ENCODE results near the gene HYDIN. TPM values are rescaled to one million over a fixed set of nuclear protein-coding genes. Genes with fewer than 3 reads are reported as not detected.
A peak's percentile ranks its signal among the peaks of the same experiment; 100 is the strongest.

The HYDIN gene

DNA sequence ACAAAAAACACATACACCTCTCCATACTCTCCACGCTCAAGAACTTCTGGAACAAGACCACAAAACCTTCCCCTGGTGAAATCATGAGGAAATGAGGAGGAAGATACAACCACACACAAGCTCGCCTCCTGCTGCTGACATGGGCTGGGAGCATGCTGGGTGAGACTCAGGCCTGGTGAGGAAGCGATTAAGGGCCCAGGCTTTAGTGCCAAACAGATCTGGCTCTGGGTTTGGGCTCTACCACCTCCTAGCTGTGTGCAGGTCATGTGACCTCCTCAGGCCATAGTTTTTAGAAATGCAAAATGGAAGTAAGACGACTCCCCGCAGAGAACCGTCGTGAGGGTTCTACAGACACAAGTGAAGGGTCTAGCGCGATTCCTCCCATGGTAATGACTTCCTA, 470.9 kb downstream of the HYDIN start:
- Histone ChIP-seq H3K79me2 (ENCODE audit: control insufficient read depth, insufficient read depth, low read length) (no peaks in the 10 kb centered on the region), H4K5ac (ENCODE audit: low read length) (no peak overlapping the region), H3K4me3 (ENCODE audit: low read length) (no peak overlapping the region), H3K79me1 (ENCODE audit: low read length) (no peaks in the 10 kb centered on the region), H2BK5ac (ENCODE audit: low read length) (no peak overlapping the region), H3K36me3 (ENCODE audit: control insufficient read depth, insufficient read depth, low read length) (no peaks in the 10 kb centered on the region), H3K23ac (ENCODE audit: low read length) (no peak overlapping the region), H3K18ac (ENCODE audit: low read length) (no peak overlapping the region), H2BK15ac (replicated peaks; ENCODE audit: low read depth) (no peak overlapping the region), H3K27me3 (ENCODE audit: insufficient read depth, low read length, poor library complexity) (no peaks in the 10 kb centered on the region), H3K27ac (ENCODE audit: low read depth, low read length) (peak overlapping the region; percentile 9), H2BK120ac (ENCODE audit: low read depth, low read length) (no peak overlapping the region), H2AK5ac (ENCODE audit: low read length) (no peak overlapping the region), H4K8ac (ENCODE audit: low read depth, low read length) (no peak overlapping the region), H3K4ac (ENCODE audit: low read depth, low read length) (no peak overlapping the region), H3K4me1 (ENCODE audit: control insufficient read depth, low read depth, low read length) (no peaks in the 10 kb centered on the region), H3K9ac (ENCODE audit: low read length) (no peak overlapping the region), H3K56ac (ENCODE audit: low read length) (no peak overlapping the region), H3K4me2 (ENCODE audit: low read length) (no peak overlapping the region)
- WGBS (ENCODE audit: extremely low coverage, insufficient coverage, low lambda C conversion rate), result no CpG with 5 or more reads among the region's 9 CpGs
- peak; percentile 38 for DNase-seq

DNA sequence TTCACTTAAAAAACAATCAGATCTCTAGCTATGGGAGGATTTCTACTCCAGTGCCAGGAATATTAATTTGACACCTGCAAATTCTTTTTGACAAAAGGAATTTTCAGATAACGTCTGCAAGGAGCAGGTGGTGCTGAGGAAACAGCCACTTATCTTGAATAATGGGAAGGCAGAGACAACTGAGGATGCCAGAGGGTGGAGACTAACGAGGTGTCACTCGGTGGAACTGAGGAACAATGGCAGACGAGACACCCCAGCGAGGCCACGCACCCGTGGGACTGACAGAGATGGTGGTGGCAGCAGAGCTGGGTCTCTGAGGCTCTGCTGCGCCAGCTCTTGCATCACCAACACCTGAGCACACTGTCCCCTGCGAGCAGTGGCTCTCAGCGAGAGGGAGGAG, 471.7 kb downstream of the HYDIN start:
- H2AK5ac ChIP-seq (ENCODE audit: low read length), result no peak overlapping the region
- WGBS (ENCODE audit: extremely low coverage, insufficient coverage, low lambda C conversion rate), result no CpG with 5 or more reads among the region's 10 CpGs
- no peak overlapping the region for H3K18ac ChIP-seq (ENCODE audit: low read length)
- H3K4ac ChIP-seq (ENCODE audit: low read depth, low read length), result no peak overlapping the region
- no peak overlapping the region for H2BK15ac ChIP-seq (replicated peaks; ENCODE audit: low read depth)
- H4K8ac ChIP-seq (ENCODE audit: low read depth, low read length), result no peak overlapping the region
- no peak overlapping the region for H2BK5ac ChIP-seq (ENCODE audit: low read length)
- no peaks in the 10 kb centered on the region for H3K36me3 ChIP-seq (ENCODE audit: control insufficient read depth, insufficient read depth, low read length)
- H3K56ac ChIP-seq (ENCODE audit: low read length), result peak overlapping the region; percentile 15
- DNase-seq, result no peak
- H3K23ac ChIP-seq (ENCODE audit: low read length), result no peak overlapping the region
- H3K4me2 ChIP-seq (ENCODE audit: low read length), result no peak overlapping the region
- H3K9ac ChIP-seq (ENCODE audit: low read length), result no peak overlapping the region
- no peak overlapping the region for H3K27ac ChIP-seq (ENCODE audit: low read depth, low read length)
- H3K27me3 ChIP-seq (ENCODE audit: insufficient read depth, low read length, poor library complexity), result no peaks in the 10 kb centered on the region
- no peak overlapping the region for H3K4me3 ChIP-seq (ENCODE audit: low read length)
- H3K79me1 ChIP-seq (ENCODE audit: low read length), result no peaks in the 10 kb centered on the region
- H4K5ac ChIP-seq (ENCODE audit: low read length), result no peak overlapping the region
- H3K4me1 ChIP-seq (ENCODE audit: control insufficient read depth, low read depth, low read length), result no peaks in the 10 kb centered on the region
- H2BK120ac ChIP-seq (ENCODE audit: low read depth, low read length), result no peak overlapping the region
- no peaks in the 10 kb centered on the region for H3K79me2 ChIP-seq (ENCODE audit: control insufficient read depth, insufficient read depth, low read length)

Small RNA genes lying within 50 kb of the gene (small RNA-seq; reads per million reads assigned to genes)
- not detected for gene RNU6ATAC25P (ENCODE audit: insufficient read depth)

All from mesendoderm (in vitro differentiated cells).